ENCODE results near the gene CFAP157.

The CFAP157 gene

GRCh38 chr9:127762111-127762676, 55.4 kb downstream of the CFAP157 start:
- TF ChIP-seq CTCF (IDR thresholded peaks at IDR 0.05; ENCODE audit: borderline replicate concordance, insufficient read depth, low read depth, low read length), result no peak
- H3K4me3 ChIP-seq (ENCODE audit: low read depth, low read length), result no peak overlapping the region

GRCh38 chr9:127763918-127764384, 57.2 kb downstream of the CFAP157 start:
- peak; percentile 53 for TF ChIP-seq CTCF (IDR thresholded peaks at IDR 0.05; ENCODE audit: borderline replicate concordance, insufficient read depth, low read depth, low read length)
- H3K4me3 ChIP-seq (ENCODE audit: low read depth, low read length), result no peak overlapping the region

- no peak overlapping the region for H3K4me3 ChIP-seq (ENCODE audit: low read depth, low read length)
- no peak for TF ChIP-seq CTCF (IDR thresholded peaks at IDR 0.05; ENCODE audit: borderline replicate concordance, insufficient read depth, low read depth, low read length)
Measured at GRCh38 chr9:127765418-127765817, 58.6 kb downstream of the CFAP157 start.

Data from GM12875 (cell line).